GM12875 (cell line): Measurements from ENCODE around the gene TXNIP.
A peak's percentile ranks its signal among the peaks of the same experiment; 100 is the strongest.

Experiments used
- H3K4me3 ChIP-seq: one replicate; pipeline ENCODE4 v1.5.1; 2011; ENCODE audit warnings: low read depth, low read length, control low read depth
- TF ChIP-seq, protein P1 (sequence below): IDR thresholded peaks from 2 replicates; pipeline ENCODE4 v1.5.1; 2011; ENCODE audit warnings: low read depth, mild to moderate bottlenecking, control low read depth, inconsistent platforms, low read length, moderate library complexity, borderline replicate concordance; ENCODE audit not compliant: insufficient read depth

TXNIP gene

DNA sequence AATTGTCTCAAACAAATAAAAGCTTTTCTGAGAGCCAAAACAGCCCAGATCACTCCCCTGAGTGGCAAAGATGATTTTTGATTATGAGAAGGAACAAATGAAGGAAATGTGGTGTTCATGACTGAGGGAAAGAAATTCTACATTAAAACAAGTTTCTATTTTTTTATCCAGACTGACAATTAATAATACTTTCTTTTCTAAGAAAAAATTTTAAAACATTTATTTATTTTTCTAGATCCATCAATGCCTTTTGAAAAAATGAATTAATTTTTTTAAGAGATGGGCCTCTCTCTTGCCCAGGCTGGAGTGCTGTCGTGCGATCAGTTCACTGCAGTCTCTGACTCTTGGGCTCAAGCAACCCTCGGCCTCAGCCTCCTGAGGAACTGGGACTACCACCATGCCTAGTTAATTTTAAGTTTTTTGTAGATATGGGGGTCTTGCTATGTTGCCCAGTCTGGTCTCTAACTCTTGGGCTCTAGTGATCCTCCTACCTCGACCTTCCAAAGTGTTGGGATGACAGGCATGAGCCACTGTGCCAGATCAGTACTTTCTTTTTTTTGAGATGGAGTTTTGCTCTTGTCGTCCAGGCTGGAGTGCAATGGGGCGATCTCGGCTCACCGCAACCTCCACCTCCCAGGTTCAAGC, 11.2 kb upstream of the TXNIP start:
- TF ChIP-seq, protein P1, sequence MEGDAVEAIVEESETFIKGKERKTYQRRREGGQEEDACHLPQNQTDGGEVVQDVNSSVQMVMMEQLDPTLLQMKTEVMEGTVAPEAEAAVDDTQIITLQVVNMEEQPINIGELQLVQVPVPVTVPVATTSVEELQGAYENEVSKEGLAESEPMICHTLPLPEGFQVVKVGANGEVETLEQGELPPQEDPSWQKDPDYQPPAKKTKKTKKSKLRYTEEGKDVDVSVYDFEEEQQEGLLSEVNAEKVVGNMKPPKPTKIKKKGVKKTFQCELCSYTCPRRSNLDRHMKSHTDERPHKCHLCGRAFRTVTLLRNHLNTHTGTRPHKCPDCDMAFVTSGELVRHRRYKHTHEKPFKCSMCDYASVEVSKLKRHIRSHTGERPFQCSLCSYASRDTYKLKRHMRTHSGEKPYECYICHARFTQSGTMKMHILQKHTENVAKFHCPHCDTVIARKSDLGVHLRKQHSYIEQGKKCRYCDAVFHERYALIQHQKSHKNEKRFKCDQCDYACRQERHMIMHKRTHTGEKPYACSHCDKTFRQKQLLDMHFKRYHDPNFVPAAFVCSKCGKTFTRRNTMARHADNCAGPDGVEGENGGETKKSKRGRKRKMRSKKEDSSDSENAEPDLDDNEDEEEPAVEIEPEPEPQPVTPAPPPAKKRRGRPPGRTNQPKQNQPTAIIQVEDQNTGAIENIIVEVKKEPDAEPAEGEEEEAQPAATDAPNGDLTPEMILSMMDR: no peak
- H3K4me3 ChIP-seq: no peak overlapping the region

DNA sequence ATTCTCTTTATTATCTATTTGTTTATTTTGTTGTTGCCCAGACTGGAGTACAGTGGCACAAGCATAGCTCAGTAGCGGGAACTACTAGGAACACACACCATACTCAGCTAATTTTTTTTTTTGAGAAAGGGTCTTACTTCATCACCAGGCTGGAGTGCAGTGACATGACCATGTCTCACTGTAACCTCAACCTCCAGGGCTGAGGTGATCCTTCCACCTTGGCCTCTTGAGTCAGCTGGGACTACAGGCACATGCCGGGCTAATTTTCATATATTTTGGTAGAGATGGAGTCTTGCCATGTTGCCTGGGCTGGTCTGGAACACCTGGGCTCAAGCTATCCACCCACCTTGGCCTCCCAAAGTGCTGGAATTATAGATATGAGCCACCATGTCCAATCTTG, 5.3 kb upstream of the TXNIP start:
- TF ChIP-seq, protein P1: no peak

DNA sequence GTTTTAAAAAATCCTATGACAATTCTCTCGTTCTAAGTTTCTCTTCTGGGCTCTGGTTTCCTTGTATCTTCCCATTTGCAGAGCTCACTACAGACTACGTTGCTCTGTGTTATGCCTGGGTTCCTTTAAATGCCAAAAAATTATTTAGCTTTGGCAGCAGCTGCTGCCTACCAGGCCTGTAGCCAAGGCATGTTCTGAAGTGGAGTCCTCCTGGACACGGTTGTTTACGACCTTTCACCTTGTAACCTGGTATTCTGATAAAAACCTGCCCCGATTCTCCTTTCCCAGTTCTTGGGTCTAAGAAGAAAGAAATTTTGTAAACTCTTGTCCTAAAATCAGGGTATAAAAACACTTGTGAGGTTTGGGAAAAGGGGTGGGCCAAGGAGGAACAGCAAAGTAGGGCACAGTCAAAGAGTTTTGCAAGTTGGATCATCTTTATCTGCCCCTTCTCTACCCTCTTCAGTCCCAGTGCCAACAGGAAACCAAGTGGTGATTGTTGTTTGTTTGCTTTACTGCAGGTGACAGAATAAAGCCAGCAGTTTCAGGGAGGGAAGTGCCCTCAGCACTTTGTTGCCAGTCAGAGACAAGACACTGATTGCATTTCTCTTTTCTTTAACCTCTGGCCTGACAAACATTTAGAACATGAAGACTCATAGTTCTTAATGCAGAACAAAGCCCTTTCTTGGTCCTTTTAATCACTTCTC, 3.1 kb upstream of the TXNIP start:
- TF ChIP-seq, protein P1: no peak
- H3K4me3 ChIP-seq: no peak overlapping the region

More for the DNA sequence above, 5.3 kb upstream of the TXNIP start:
- no peak overlapping the region for H3K4me3 ChIP-seq

DNA sequence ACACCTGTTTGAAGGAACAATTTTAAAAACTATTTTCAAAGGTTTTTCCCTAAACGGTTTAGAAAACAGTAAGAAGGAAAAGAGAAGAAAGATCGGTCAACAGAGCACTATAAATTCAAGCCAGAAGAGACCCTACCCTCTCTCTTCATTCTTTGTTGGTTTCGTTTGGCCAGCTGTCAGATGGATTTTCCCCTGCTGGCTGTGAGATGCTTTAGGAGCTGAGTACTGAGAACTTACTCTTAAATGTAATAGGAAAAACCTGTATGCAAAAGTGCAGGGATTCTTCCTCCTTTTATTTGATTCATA, 1.3 kb upstream of the TXNIP start:
- TF ChIP-seq, protein P1: no peak
- no peak overlapping the region for H3K4me3 ChIP-seq

DNA sequence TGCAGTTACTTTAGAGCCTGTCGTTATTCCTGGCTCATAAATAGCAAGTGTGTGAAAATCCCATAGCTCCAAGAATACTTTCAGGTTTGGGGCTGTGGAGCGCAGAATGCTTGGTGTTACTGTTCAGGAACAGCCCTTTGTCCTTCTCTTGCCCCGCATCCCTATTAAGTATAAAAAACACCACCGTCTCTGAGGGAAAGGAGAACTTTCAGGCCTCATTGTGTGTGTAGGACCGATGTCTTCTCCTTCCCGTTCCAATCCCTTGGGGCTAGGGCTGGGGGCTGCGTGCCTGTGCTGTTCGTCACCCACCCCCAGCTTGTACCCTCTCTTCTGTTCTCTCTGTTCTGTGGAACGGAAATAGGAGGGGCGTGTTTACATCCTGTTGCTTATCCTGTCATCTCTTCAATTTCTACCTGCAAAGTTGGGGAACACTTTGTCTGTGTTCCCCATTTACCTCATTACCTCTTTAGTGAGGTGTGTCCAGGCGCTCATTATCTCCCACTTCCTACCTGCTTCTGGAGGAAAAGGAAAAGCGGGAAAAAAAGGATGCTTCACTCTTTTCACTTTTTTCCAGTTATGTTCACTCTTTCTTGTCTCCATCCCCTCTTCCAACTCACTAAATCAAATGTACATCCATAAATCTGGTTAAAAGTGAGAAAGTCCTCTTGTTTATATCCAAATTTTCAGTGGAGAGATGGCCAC, 788 bp upstream of the TXNIP start:
- peak overlapping the region; percentile 81 for H3K4me3 ChIP-seq
- TF ChIP-seq, protein P1: no peak

DNA sequence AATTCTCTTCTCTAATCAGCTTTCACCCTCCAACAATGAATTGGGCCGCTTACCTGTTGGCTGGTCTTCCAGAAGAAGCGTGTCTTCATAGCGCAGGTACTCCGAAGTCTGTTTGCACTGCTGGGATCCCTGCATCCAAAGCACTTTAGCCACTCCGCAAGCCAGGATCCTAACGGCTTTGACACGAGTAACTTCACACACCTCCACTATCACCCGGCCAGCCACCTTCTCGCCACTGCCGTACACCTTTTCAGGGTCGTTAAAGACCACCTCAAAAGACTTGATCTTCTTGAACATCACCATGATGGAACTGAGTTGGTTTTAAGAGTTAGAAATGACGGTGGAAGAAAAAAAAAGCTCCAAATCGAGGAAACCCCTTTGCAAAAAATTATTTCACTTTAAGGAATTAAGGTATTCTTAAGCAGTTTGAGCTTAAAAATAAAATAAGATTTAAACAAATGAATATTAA, 381 bp downstream of the TXNIP start:
- TF ChIP-seq, protein P1: no peak
- H3K4me3 ChIP-seq: peak overlapping the region; percentile 81
